Stimulated activated CD8-positive, alpha-beta memory T cell treated with anti-CD3 and anti-CD28 coated beads, Interleukin-12 subunit alpha, Interleukin-12 subunit beta, amount 100 ng/mL, for 24 hours (primary cell): ENCODE measurements around the gene LIMA1.
"Not testable (repeated sequence)": the region's sequence is repeated elsewhere in the genome, so short reads cannot be mapped to it uniquely, and the experiment has no call there.

Source experiments
- DNase-seq: peaks from one replicate; pipeline ENCODE4 v3.0.0-alpha.2; 2020; ENCODE audit errors: extremely low read depth

Gene LIMA1

GRCh38 chr12:50285253-50285652 is 1.9 kb upstream of the LIMA1 start:
- no peak for DNase-seq

DNA sequence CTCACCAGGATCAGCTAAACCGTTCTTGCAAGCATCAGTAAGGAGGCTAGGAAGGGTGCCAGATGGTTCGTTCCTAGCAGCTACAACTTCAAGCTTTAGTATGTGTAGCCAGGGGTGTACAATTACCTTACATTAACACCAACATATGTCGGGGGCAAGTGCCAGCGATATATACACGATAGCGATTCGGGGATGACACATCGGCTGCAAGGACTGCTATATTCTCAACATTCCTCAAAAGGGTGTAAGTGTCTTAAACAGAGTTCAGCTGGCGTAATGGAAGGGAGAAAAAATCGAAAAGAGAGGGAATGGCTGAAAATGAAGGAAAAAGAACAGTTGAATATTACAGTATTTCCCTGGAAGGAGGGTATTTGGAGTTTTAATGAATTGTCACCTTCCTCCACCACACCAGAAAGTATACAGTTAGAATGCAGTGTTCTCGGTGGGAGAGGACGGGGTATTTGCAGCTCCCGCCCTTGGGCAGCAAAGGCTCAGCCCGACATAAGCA is 545 bp downstream of the LIMA1 start:
- DNase-seq, result no peak

- DNase-seq, result no peak
Observed at GRCh38 chr12:50279501-50279900, 3.8 kb downstream of the LIMA1 start.

DNA sequence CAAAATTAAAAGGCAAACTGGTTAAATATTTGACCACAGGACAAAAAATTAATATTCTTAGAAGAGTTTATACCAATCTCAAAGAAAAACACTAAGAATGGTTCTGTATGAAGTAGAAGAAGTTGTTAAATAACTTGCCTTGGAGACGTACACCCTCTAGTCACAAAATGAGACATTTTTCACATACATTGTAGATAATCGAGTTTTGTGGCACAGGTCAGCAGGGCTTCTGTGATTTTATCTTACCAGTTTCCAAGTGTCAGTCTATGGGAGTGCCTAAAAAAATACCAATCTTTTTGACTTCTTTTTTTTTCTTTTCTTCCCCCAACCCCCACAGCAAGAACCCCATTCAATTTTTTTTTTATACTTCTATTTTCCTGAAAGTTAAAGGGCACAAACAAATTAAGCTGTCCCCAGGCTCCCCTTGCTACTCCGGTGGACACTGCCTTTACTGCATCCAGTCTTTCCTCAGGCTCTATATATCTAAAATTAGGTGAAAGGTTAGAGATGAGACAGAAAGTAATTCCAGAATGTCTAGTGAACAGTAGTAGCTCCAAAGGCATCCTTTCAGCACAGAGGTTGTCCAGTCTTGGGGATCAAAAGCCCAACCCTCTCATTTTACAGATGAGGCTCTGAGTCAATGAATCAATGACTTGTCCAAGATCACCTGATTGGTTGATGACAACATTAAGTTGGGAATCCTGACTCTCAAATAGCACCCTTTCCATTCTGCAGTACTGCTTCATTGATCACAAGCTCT is 6.2 kb downstream of the LIMA1 start:
- DNase-seq, result no peak

DNA sequence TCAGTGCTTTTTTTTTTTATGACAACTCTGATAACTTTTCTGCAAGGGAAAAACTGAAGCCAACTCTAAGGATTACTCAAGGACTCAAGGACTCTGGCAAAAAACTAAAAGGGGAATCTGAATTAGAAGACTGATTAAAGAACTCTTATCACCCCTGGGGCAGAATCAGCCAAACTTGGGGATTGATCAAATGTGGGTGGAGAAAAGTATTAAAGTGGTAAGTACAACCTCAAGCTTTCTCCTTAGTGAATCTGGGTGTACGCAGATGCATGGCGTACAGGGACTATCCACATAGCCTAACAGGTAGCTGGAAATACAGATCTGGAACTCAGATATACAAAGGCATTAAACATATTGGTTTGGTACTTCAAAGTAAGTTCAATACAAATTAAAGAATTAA is 7.3 kb downstream of the LIMA1 start:
- no peak for DNase-seq

DNA sequence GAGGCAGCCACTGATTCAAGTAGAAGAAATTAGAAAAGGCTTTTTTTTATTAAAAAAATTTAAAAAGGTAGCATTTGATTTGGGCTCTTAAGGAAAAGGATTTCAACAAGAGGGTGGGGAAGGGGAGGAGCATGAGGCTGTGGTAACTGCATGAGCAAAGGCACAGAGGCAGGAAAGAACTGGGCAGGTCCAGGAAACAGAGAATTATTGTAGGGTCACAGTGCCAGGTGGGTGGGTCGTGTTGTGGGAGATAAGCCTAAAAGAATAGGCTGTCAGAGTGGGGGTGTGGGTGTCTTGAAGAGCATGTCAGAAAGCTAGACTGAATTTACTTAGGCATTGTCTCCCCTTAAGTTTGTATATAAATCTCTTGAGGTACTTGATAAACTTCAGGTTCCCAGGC is 7.8 kb downstream of the LIMA1 start:
- no peak for DNase-seq

- not testable (repeated sequence) for DNase-seq
Observed at GRCh38 chr12:50275127-50275526, 8.2 kb downstream of the LIMA1 start.

- no peak for DNase-seq
Observed at GRCh38 chr12:50271724-50272247, 11.5 kb downstream of the LIMA1 start.

DNA sequence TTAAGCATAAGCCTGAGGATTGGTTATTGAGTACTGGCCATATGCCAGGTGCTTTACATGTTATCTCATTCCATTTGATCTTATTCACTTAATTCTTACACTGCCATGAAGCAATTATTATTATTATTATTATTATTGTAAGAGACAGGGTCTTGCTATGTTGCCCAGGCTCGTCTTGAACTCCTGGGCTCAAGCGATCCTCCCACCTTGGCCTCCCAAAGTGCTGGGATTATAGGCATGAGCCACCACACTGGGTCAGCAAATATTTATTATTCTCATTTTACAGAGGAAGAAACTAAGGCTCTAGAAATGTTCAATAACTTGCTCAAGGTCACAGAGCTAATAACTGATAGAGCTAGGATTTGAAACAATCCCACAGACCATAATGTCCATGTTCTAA is 14.8 kb downstream of the LIMA1 start:
- no peak for DNase-seq

- DNase-seq, result no peak
Observed at GRCh38 chr12:50265770-50266524, 17.4 kb downstream of the LIMA1 start.

DNA sequence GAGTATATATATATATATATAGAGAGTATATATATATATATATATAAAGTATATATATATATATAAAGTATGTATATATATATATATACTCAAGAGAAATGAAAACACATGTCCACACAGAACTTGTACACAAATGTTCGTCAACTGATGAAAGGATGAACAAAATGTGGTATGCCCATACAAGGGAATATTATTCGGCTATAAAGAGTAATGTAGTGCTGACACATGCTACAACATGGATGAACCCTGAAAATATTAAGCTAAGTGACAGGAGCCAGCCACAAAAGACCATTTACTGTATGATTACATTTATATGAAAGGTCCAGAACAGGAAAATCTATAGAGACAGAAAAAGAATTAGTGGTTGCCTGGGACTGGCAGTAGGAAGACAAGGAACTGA is 19.5 kb downstream of the LIMA1 start:
- DNase-seq, result no peak

GRCh38 chr12:50261654-50262053 is 21.7 kb downstream of the LIMA1 start:
- DNase-seq, result no peak

- DNase-seq, result no peak
Observed at GRCh38 chr12:50258167-50258551, 25.2 kb downstream of the LIMA1 start.

GRCh38 chr12:50257236-50258166 is 25.8 kb downstream of the LIMA1 start:
- no peak for DNase-seq

- DNase-seq, result no peak
Observed at GRCh38 chr12:50256761-50257160, 26.6 kb downstream of the LIMA1 start.

- DNase-seq, result no peak
Observed at GRCh38 chr12:50252977-50253602, 30.2 kb downstream of the LIMA1 start.

DNA sequence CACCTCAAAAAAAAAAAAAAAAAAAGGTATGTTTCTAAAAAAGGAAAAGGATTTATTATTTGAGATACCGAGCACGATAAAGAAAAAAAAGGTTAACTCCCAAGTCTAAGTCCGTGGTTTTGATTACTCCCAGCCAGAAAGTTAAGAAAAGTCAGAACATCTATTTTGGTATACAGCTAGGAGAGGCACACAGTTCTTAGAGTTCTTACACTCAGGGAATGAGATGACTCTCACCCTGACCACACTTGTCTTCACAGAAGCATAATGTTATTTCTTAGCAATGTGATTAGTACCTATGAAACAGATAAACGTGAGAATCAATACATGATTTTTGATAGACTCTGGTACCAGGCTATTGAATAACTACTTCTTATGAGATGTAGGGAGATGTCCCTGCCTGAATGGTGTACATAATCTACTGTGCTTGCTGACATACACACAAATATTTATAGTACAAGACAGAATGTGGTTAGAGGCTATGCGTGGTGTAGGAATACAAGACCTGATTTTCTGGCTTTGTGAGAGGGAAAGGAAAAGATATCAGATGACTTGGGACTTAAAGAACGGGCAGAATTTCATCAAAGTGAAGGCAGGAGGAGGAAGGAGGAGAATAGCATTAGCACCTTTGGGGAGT is 31.6 kb downstream of the LIMA1 start:
- DNase-seq, result no peak

GRCh38 chr12:50249464-50250182 is 33.7 kb downstream of the LIMA1 start:
- no peak for DNase-seq

DNA sequence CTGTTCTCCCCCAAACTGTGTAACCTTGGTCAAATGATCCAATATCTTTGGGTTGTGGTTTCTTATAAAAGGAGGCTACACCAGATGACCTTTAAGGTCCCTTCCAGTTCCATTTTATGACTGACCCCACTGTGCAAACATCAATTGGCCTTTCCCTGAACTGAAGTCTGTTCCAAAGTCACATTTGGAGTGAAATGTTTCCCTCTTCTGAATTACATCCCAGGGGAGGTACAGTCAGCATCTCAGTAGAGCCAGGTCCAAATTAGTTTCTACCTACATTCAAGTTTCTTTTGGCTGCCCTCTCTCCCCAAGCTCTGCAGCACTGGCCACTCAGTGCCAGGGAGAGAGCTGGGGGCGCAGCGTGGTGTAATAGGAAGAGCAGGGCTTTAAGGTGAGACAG is 34.4 kb downstream of the LIMA1 start:
- DNase-seq, result no peak

GRCh38 chr12:50248411-50248810 is 34.9 kb downstream of the LIMA1 start:
- no peak for DNase-seq
